Stimulated activated CD4-positive, alpha-beta T cell treated with anti-CD3 and anti-CD28 coated beads, TNF-alpha, amount 100 ng/mL, for 4 hours (primary cell): ENCODE measurements around the gene PSMD11.
"Not testable (repeated sequence)": the region's sequence is repeated elsewhere in the genome, so short reads cannot be mapped to it uniquely, and the experiment has no call there.

Source experiments
- DNase-seq, 3 experiments: peaks; one replicate each; pipeline ENCODE4 v3.0.0-alpha.2; 2020; ENCODE audit warnings: low read depth in 3 of 3

Gene PSMD11

DNA sequence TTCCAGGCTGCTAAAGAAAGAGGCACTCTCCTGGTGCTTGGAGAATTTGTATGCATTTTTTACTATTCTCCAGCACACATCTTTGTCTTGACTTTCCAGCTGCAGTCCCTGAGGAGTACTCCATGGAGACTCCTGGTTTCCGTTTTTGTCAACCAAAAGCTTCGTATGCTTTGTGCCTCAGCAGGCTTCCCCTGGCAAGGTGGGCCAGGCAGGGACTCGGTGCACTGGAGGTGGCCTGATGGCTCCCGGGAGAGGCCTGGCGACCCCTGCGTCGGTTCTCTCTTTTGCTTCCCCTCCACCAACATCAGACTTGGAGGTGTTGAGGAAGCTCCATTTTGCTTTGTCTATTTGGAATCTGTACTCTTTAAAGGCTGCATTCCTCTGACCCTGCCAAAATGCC, 66.2 kb downstream of the PSMD11 start:
- no peak for DNase-seq

DNA sequence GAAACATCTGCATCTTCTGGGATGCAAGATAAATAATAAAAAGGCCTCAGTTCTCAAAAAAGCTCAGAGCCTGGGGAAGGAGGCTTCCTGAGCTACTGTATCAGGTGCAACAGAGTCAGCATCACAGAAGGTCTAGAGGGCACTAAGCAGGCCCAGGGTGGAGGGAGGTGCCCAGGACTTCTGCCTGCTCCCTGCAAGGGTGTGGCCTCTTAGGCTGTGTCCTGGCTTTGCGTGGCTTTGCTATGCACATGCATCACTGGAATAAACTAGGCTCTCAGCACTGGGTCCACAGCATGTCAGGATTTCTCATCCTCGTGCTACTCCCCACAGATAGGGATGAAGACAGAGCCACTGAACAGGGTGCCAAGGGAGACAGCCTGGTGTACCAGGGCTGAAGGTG, 68.0 kb downstream of the PSMD11 start:
- DNase-seq = no peak

DNA sequence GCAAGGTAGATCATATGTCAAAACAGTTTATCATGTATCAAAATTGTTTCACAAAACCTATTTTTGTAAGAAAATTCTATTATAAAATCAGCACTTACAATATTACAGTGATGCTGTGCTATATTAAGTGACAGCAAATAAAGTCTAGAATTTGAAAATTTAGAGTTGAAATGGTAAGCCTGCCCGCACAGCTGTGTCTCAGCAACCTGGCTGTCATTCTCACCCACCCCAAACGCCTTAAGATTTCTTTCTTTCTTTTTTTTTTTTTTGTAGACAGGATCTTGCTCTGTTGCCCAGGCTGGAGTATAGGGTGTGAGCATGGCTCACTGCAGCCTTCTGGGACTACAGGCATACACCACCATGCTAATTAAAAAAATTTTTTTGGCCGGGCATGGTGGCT, 69.3 kb downstream of the PSMD11 start:
- no peak for DNase-seq

GRCh38 chr17:32514606-32515005, 70.3 kb downstream of the PSMD11 start:
- no peak for DNase-seq

DNA sequence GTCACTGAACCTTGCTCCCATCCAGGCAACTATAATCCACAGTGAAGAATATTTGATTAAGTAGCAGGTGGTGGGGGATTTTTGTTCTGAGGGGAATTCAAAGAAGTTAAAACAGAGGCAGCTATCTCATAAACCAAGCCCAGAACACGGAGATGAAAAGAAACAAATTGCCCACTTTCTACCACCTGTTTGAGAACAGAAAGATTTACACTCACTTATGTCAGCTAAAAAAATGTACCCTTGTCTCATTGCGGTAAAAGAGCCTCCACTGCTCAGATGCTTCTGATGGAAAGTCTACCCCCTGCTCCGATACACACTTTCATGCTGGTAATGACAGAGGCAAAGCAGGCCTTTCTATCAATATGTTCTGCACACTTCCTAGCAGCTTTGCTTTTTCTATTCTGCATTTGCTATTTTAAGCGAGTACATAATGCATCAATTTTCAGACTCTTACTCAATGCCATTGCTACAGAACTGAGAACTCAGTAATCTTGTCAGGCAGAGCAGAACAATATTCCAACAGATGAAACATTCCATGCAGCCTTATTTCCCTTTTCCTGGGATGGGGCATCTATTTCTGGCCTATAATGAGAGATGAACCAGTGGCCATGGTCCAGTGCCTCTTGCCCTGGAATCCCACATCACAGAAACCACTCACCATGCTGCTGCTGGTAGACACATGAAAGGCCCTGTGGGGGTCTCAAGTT, 71.5 kb downstream of the PSMD11 start:
- DNase-seq = no peak

DNA sequence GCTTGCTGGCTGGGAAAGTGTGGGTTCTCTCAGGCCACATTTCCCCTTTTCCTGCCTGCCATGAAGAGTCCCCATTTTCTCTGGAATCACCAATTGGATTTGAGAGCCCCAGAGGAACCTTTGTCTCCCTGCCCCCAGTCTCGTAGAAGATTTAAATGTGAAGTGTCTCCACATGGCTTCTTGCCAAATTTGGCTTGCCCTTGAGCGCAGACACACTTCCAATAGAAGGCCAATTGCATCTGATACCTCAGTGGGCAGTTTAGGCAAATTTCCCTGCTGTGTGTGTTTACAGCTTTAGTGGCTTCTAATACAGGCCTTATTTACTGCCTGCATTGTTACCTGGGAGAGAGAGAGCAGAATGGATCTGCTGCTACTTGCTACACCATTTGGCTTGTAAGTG, 72.1 kb downstream of the PSMD11 start:
- DNase-seq = no peak

- DNase-seq = no peak
These were observed 72.8 kb downstream of the PSMD11 start for GRCh38 chr17:32516940-32517701.

DNA sequence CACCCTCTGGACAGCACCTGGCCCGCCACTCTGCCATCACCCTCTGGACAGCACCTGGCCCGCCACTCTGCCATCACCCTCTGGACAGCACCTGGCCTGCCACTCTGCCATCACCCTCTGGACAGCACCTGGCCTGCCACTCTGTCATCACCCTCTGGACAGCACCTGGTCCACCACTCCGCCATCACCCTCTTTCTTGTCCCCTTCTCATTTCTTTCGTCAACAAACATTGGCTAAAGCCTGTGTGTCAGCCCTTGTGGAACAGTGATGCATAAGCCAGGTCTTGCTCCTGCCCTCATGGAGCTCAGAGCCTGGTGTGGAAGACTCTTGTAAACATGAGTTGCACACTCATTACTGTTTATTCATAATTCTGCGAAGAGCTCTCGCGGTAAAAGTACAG, 73.7 kb downstream of the PSMD11 start:
- no peak for DNase-seq

- DNase-seq = no peak
These were observed 74.4 kb downstream of the PSMD11 start for GRCh38 chr17:32518646-32519227.

GRCh38 chr17:32519228-32520103, 75.2 kb downstream of the PSMD11 start:
- DNase-seq = peak in 2 of 3 experiments; percentile 32 to 56

DNA sequence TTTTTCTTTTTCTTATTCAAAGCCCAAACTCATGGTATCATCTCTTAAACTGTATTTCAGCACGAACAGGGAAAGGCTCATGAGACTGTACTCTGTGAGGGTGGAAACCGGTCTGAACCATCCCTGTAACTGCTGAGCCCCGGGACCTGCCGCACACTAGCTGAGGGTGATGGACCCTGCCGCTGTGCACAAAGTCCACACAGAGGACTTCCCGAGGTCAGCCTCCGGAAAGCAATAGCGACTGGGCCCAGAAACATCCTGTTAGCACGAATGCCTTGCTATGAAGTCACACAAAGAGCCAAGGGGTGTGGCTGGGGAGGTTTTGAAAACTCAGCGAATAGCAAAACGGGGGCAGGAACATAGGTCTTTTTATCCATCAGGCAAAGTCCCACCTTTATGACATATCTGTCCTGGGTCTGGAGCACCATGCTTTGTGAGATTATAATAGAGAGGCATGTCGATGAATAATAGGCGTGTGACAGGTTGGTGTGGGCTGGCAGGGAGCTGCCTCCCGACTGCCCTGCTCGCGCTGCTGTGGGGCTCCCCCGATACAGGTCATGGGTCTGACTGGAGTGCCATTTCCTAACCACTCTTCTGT, 75.9 kb downstream of the PSMD11 start:
- DNase-seq = no peak

DNA sequence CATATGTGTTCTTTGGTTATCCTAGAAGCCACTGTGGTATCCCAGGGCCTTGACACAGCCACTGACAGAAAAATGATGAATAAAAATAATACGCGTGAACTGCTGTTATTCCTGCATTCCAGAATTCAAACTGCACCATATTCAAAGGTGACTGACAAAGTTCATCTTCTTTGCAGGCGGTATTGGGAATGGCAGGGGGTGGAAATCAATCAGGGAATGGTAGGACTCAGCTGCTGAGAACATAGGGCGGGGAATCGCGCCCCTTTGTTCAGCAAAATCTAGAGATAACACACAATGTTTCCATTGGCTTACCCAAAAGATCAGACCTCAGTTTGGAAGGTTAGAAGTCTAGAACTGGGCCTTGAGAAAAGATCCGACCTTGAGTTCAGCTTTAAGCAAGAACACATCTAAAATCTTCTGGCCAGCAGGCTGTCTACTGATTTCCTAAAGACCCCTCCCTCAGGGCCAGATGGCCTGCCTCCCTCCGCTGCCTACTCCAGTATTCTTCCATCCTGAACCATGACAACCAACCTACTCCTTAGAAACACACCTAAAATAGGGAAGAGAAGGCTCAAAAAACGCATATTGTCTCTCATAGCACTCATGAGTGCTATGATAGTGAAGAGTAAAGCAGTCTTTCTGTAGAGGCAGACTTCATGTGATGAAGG, 76.6 kb downstream of the PSMD11 start:
- DNase-seq = no peak

GRCh38 chr17:32523017-32523680, 78.8 kb downstream of the PSMD11 start:
- DNase-seq = no peak

DNA sequence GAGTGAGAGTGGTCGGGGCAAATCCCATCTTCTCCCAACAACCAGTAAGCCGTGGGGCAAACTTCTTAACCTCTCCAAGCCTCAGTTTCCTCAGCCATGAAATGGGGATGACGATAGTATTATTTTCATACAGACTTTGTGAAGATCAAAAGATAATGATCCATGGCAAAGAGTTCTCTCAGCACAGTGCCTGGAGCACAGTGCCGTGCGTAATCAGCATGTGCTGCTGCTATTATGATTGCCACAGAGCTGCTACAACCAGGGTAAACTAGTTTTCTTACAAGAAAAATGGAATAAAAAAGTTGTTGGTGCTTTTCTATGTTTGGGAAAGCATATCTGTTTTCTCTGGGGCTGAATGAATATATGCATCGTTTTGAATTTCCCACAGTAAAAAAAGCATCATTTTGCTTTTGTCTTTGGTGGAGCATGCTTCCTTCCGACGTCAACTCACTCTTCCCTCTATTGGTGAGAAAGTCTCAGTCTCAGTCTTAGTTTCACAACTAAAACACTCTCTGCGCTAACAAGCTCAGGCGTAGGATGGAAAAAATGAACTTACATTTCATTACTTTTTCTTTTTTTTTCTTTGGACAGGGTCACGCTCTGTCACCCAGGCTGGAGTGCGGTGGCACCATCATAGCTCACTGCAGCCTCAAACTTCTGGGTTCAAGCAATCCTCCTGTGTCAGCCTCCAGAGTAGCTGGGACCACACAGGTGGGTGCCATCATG, 79.7 kb downstream of the PSMD11 start:
- no peak for DNase-seq

DNA sequence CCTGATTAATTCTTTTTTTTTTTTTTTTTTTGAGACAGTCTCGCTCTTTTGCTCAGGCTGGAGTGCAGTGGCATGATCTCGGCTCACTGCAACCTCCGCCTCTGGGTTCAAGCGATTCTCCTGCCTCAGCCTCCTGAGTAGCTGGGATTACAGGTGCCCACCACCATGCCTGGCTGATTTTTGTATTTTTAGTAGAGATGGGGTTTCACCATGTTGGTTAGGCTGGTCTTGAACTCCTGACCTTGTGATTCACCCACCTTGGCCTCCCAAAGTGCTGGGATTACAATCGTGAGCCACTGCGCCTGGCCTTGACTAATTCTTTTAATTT, 80.2 kb downstream of the PSMD11 start:
- DNase-seq = not testable (repeated sequence)

DNA sequence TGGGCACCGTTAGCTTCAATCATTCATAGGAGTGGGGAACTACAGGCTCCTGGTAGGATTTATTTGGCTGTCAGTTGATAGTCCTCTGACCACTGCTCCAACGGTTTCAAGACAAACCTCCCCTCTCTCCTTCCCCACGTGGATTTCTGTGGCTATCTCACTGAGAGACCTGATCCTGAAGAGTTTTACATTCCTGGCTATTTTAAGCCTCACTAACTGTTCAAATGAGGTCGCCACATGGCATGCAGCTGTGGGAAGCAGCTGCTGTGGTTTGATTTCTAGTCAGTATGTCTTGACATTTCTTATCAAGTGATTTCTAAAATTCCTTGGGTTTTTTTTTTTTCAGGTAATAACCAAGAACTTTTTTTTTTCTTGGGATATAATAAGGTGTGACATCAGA, 80.8 kb downstream of the PSMD11 start:
- DNase-seq = no peak

DNA sequence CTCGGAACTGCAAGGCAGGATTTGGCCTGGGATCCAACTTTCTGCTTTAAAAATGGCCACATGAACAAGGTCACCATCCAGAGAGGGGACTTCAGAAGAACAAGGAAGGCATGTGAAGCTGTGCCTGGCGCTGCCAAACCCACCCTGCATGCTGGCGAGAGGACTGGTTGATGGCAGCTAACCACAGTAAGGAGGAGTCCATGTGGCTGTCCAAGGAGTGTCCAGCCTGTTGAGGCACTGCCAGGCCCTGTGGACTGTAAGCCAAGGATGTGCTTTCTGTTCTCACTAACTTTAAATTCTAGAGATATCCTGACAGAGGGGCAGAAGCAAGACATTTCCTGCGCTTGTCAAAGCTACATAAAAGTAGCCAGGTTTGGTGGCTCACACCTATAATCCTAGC, 82.8 kb downstream of the PSMD11 start:
- no peak for DNase-seq

- no peak for DNase-seq
These were observed 84.5 kb downstream of the PSMD11 start for GRCh38 chr17:32528825-32529224.

GRCh38 chr17:32529604-32530003, 85.3 kb downstream of the PSMD11 start:
- no peak for DNase-seq
